CD14-positive monocyte (primary cell): ENCODE measurements around the gene CNGA1. TPM values are rescaled to one million over a fixed set of nuclear protein-coding genes. Genes with fewer than 3 reads are reported as not detected.
"Not testable (repeated sequence)": the region's sequence is repeated elsewhere in the genome, so short reads cannot be mapped to it uniquely, and the experiment has no call there.

Experiments
- DNase-seq, 3 donors: peaks; one replicate each; pipeline ENCODE4 v3.0.0-alpha.2; 2011 to 2022
- H2AFZ ChIP-seq: 2 replicates; pipeline ENCODE4 v1.6.0; 2012; ENCODE audit warnings: mild to moderate bottlenecking, low read depth, low read length, inconsistent platforms; ENCODE audit not compliant: insufficient read depth, poor library complexity, severe bottlenecking
- H3K27ac ChIP-seq, 2 donors: 1 replicate in 1 of 2; 2 replicates in 1 of 2; pipeline ENCODE4 v1.5.1; 2012 to 2013; ENCODE audit warnings: low read length in 2 of 2, control low read depth in 1 of 2, inconsistent platforms in 1 of 2, low read depth in 1 of 2, mild to moderate bottlenecking in 1 of 2
- H3K27me3 ChIP-seq, 2 donors: one replicate each; pipeline versions ENCODE4 v1.6.0 to v1.6.1; 2011 to 2013; ENCODE audit warnings: low read length in 2 of 2; ENCODE audit not compliant: control insufficient read depth in 2 of 2, insufficient read depth in 2 of 2
- H3K36me3 ChIP-seq, 2 donors: replicated peaks in 1 of 2; 1 replicate in 1 of 2; 2 replicates in 1 of 2; pipeline versions ENCODE4 v1.5.1 to v1.6.1; 2012 to 2013; ENCODE audit warnings: low read length in 2 of 2, control low read depth in 1 of 2, inconsistent platforms in 1 of 2, mild to moderate bottlenecking in 1 of 2; ENCODE audit not compliant: insufficient read depth in 2 of 2, control insufficient read depth in 1 of 2
- H3K4me1 ChIP-seq, 2 donors: 1 replicate in 1 of 2; 2 replicates in 1 of 2; pipeline versions ENCODE4 v1.5.1 to v1.6.1; 2012 to 2013; ENCODE audit warnings: low read length in 2 of 2, control low read depth in 1 of 2, inconsistent platforms in 1 of 2, mild to moderate bottlenecking in 1 of 2, moderate library complexity in 1 of 2; ENCODE audit not compliant: insufficient read depth in 2 of 2, control insufficient read depth in 1 of 2
- H3K4me2 ChIP-seq: replicated peaks from 2 replicates; pipeline ENCODE3; 2012; ENCODE audit warnings: low read length, moderate library complexity, mild to moderate bottlenecking; ENCODE audit not compliant: poor library complexity, severe bottlenecking; ENCODE audit errors: extremely low read depth
- H3K4me3 ChIP-seq, 3 experiments: fragments of 200-600 bp in 1 of 3; sonication (generic) in 1 of 3; replicated peaks in 1 of 3; 1 replicate in 2 of 3; 2 replicates in 1 of 3; pipeline ENCODE4 v1.5.1; 2011 to 2013; ENCODE audit warnings: low read length in 3 of 3, mild to moderate bottlenecking in 3 of 3, control low read depth in 2 of 3, low read depth in 2 of 3, inconsistent platforms in 1 of 3, moderate library complexity in 1 of 3
- H3K79me2 ChIP-seq: 2 replicates; pipeline ENCODE4 v1.6.0; 2012; ENCODE audit warnings: mild to moderate bottlenecking, control low read depth, inconsistent platforms, low read length, moderate library complexity; ENCODE audit not compliant: insufficient read depth
- H3K9ac ChIP-seq: 2 replicates; pipeline ENCODE4 v1.6.0; 2017; ENCODE audit warnings: low read length, mild to moderate bottlenecking; ENCODE audit not compliant: insufficient read depth, poor library complexity, severe bottlenecking
- H3K9me3 ChIP-seq, 2 donors: replicated peaks in 1 of 2; 1 replicate in 1 of 2; 2 replicates in 1 of 2; pipeline versions ENCODE4 v1.5.1 to v1.6.1; 2012 to 2013; ENCODE audit warnings: low read length in 2 of 2, control low read depth in 1 of 2; ENCODE audit not compliant: control insufficient read depth in 1 of 2, insufficient read depth in 1 of 2
- H4K20me1 ChIP-seq: 2 replicates; pipeline ENCODE4 v1.6.0; 2012; ENCODE audit warnings: mild to moderate bottlenecking, low read length, control low read depth, moderate library complexity; ENCODE audit not compliant: insufficient read depth
- H3K27ac Mint-ChIP-seq, 7 donors: one replicate each; pipeline ENCODE4 v1.8.0; 2020; ENCODE audit warnings: mild to moderate bottlenecking in 7 of 7, mixed read lengths in 7 of 7, moderate library complexity in 6 of 7, inconsistent platforms in 2 of 7
- H3K27me3 Mint-ChIP-seq, 3 donors: one replicate each; pipeline ENCODE4 v1.8.0; 2021 to 2022; ENCODE audit warnings: low read depth in 3 of 3, mild to moderate bottlenecking in 3 of 3, mixed read lengths in 3 of 3, moderate library complexity in 3 of 3, inconsistent platforms in 1 of 3
- H3K36me3 Mint-ChIP-seq, 2 donors: one replicate each; pipeline ENCODE4 v1.8.0; 2020; ENCODE audit warnings: mixed read lengths in 2 of 2, inconsistent platforms in 1 of 2, mild to moderate bottlenecking in 1 of 2
- H3K4me1 Mint-ChIP-seq: one replicate; pipeline ENCODE4 v1.8.0; 2020; ENCODE audit warnings: mild to moderate bottlenecking, mixed read lengths
- H3K4me3 Mint-ChIP-seq, 2 donors: one replicate each; pipeline ENCODE4 v1.8.0; 2020; ENCODE audit warnings: mild to moderate bottlenecking in 2 of 2, mixed read lengths in 2 of 2, moderate library complexity in 1 of 2
- H3K9me3 Mint-ChIP-seq, 7 donors: one replicate each; pipeline ENCODE4 v1.8.0; 2020 to 2022; ENCODE audit warnings: mixed read lengths in 7 of 7, mild to moderate bottlenecking in 6 of 7, moderate library complexity in 6 of 7, inconsistent platforms in 2 of 7
- CTCF ChIP-seq: fragments of 200-600 bp; IDR thresholded peaks from one replicate; pipeline ENCODE4 v1.8.0; 2022; ENCODE audit warnings: antibody characterized with exemption, mild to moderate bottlenecking
- WGBS: methylation state at CpG from one replicate; pipeline ENCODE4 v1.1.5; 2013; ENCODE audit warnings: missing lambda C conversion rate; ENCODE audit not compliant: insufficient coverage; 5-methylcytosine and 5-hydroxymethylcytosine counted together
- intact Hi-C, 2 donors: fragments of 100-400 bp; cut with micrococcal nuclease; formaldehyde crosslinking; loops; one replicate each; pipeline versions ENCODE4 v1.15.0 to v1.15.1; 2023
- polyA plus RNA-seq, 3 donors: library from polyadenylated mRNA; depleted of rRNA in 1 of 3; unstranded in 2 of 3; stranded (reverse) in 1 of 3; fragments of 300-500 nt in 2 of 3; fragments of >200 nt in 1 of 3; fragmentation: Illumina TruSeq in 2 of 3; gene quantifications; 1 replicate in 2 of 3; 2 replicates in 1 of 3; pipeline ENCODE4 v1.2.3, GENCODE V29; 2012 to 2021

CNGA1 gene
- polyA plus RNA-seq, 3 donors: not detected

- peaks cover 12 to 25% of the 10 kb centered on the region in 2 donors for H3K27me3 ChIP-seq
- intact Hi-C loops: no loop called here
- H4K20me1 ChIP-seq: no peaks in the 10 kb centered on the region
- H3K36me3 Mint-ChIP-seq: peaks cover 0 to 2% of the 10 kb centered on the region in 2 donors
- peaks cover 7 to 23% (median 13%) of the 10 kb centered on the region in 7 donors for H3K9me3 Mint-ChIP-seq
- no CpG with 5 or more reads among the region's 3 CpGs for WGBS
- peak in 2 of 3 donors; percentile 4 to 36 for DNase-seq
- no peaks in the 10 kb centered on the region for H3K79me2 ChIP-seq
- no peak overlapping the region for H3K4me3 ChIP-seq
- no peak for TF ChIP-seq CTCF
- H3K4me1 ChIP-seq: peaks cover 14 to 19% of the 10 kb centered on the region in 2 donors
- H3K27ac Mint-ChIP-seq: peak overlapping the region in 1 of 7 donors; percentile 10
- H3K4me3 Mint-ChIP-seq: no peak overlapping the region
- no peaks in the 10 kb centered on the region for H3K36me3 ChIP-seq
- no peak overlapping the region for H3K27ac ChIP-seq
- H3K9ac ChIP-seq: no peak overlapping the region
- peaks cover 13 to 21% of the 10 kb centered on the region in 2 donors for H3K9me3 ChIP-seq
- H3K27me3 Mint-ChIP-seq: peaks cover 22 to 30% (median 28%) of the 10 kb centered on the region in 3 donors
- H2AFZ ChIP-seq: no peak overlapping the region
- peaks cover 29% of the 10 kb centered on the region for H3K4me1 Mint-ChIP-seq
- no peak overlapping the region for H3K4me2 ChIP-seq
Observed at GRCh38 chr4:48012824-48013223, 3.7 kb downstream of the CNGA1 start.

- peaks cover 14 to 19% (median 18%) of the 10 kb centered on the region in 3 donors for H3K27me3 Mint-ChIP-seq
- H3K27ac Mint-ChIP-seq: no peak overlapping the region
- H3K4me3 ChIP-seq: no peak overlapping the region
- H3K9me3 Mint-ChIP-seq: peaks cover 7 to 30% (median 15%) of the 10 kb centered on the region in 7 donors
- H3K9ac ChIP-seq: no peak overlapping the region
- no peak overlapping the region for H3K27ac ChIP-seq
- peaks cover 20% of the 10 kb centered on the region for H3K4me1 Mint-ChIP-seq
- H4K20me1 ChIP-seq: no peaks in the 10 kb centered on the region
- H3K27me3 ChIP-seq: peaks cover 2 to 14% of the 10 kb centered on the region in 2 donors
- 95% methylated on average over 2 of the region's 4 CpGs for WGBS
- peaks cover under 1 to 2% of the 10 kb centered on the region in 2 donors for H3K36me3 Mint-ChIP-seq
- H2AFZ ChIP-seq: no peak overlapping the region
- H3K36me3 ChIP-seq: no peaks in the 10 kb centered on the region
- no peak for TF ChIP-seq CTCF
- H3K79me2 ChIP-seq: no peaks in the 10 kb centered on the region
- intact Hi-C loops: no loop called here
- peaks cover 7 to 11% of the 10 kb centered on the region in 2 donors for H3K4me1 ChIP-seq
- no peak overlapping the region for H3K4me2 ChIP-seq
- H3K9me3 ChIP-seq: peaks cover 14 to 25% of the 10 kb centered on the region in 2 donors
- H3K4me3 Mint-ChIP-seq: no peak overlapping the region
- no peak for DNase-seq
Observed at GRCh38 chr4:48011722-48012121, 4.8 kb downstream of the CNGA1 start.

GRCh38 chr4:48010906-48011305 is 5.6 kb downstream of the CNGA1 start:
- H3K4me3 ChIP-seq, H3K79me2 ChIP-seq, H3K4me2 ChIP-seq, H3K36me3 ChIP-seq, H4K20me1 ChIP-seq, DNase-seq, intact Hi-C loops, H2AFZ ChIP-seq, H3K4me3 Mint-ChIP-seq, H3K36me3 Mint-ChIP-seq, H3K27me3 ChIP-seq, H3K27ac ChIP-seq, H3K9ac ChIP-seq, H3K4me1 ChIP-seq: not testable (repeated sequence)
- peaks cover 13% of the 10 kb centered on the region for H3K4me1 Mint-ChIP-seq
- WGBS: 92% methylated on average over 2 of the region's 6 CpGs
- peak overlapping the region in 1 of 7 donors; percentile 81 for H3K27ac Mint-ChIP-seq
- H3K9me3 ChIP-seq: peaks cover 17 to 28% of the 10 kb centered on the region in 2 donors
- peaks cover 8 to 11% (median 10%) of the 10 kb centered on the region in 3 donors for H3K27me3 Mint-ChIP-seq
- peaks cover 8 to 38% (median 22%) of the 10 kb centered on the region in 7 donors for H3K9me3 Mint-ChIP-seq
